ENCODE measurements around the gene GRM7. TPM values are rescaled to one million over a fixed set of nuclear protein-coding genes. Genes with fewer than 3 reads are reported as not detected.

GRM7 gene
- total RNA-seq, 2 donors from 2014 or later: 0.68 to 3.9 TPM

DNA sequence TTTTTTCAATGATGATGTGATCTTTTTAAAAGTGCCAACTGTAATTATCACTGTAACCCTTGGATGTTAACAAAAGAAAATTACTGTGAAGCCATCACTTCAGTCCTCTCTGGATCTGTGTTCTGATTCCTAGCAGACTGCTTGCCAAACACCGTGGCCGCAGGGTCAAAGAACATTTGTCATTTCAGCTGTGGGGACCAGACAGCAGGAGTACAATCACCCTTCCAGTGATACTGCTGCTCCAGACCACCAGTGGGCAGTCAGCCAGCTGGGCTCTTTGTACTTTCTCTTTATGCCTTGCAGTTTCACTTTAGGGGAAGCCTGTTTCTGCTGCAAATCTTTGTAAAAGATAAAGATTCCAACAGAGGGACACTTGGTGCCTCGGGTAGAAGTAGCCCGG, 770.0 kb downstream of the GRM7 start:
- no peaks in the 10 kb centered on the region for H3K27me3 ChIP-seq (replicated peaks; ENCODE audit: insufficient read depth)
- H3K9me3 ChIP-seq: no peaks in the 10 kb centered on the region
- H3K4me3 ChIP-seq: peak overlapping the region; percentile 48
- no peaks in the 10 kb centered on the region for H3K36me3 ChIP-seq
- no peak overlapping the region for H3K27ac ChIP-seq
- TF ChIP-seq, protein P1, sequence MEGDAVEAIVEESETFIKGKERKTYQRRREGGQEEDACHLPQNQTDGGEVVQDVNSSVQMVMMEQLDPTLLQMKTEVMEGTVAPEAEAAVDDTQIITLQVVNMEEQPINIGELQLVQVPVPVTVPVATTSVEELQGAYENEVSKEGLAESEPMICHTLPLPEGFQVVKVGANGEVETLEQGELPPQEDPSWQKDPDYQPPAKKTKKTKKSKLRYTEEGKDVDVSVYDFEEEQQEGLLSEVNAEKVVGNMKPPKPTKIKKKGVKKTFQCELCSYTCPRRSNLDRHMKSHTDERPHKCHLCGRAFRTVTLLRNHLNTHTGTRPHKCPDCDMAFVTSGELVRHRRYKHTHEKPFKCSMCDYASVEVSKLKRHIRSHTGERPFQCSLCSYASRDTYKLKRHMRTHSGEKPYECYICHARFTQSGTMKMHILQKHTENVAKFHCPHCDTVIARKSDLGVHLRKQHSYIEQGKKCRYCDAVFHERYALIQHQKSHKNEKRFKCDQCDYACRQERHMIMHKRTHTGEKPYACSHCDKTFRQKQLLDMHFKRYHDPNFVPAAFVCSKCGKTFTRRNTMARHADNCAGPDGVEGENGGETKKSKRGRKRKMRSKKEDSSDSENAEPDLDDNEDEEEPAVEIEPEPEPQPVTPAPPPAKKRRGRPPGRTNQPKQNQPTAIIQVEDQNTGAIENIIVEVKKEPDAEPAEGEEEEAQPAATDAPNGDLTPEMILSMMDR (IDR thresholded peaks at IDR 0.05): no peak
- no peak for ATAC-seq (ENCODE audit: insufficient number of reproducible peaks, low FRiP score, low read depth)
- DNase-seq (ENCODE audit: low spot score): no peak
- peaks cover 4 to 18% of the 10 kb centered on the region in 2 donors for H3K4me1 ChIP-seq (ENCODE audit: control insufficient read depth in 1 of 2, low read depth in 2 of 2)

DNA sequence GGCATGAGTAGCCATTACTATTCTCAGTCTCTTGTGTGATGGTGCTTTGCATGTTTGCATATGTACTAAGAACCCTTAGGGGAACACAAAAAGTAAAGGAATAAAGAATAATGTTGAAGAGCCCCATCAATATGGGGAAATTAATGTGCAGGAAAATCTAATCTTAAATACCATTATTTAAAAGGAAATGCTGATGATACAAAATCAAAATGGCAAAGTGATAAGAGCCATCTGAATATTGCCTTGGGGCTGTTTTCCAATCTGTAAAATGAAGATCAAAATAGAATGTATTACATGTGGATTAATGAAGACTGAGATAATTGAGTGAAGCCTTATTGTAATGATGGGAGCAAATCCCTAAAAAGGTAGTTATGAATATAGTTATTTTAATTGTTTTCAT, 771.4 kb downstream of the GRM7 start:
- Histone ChIP-seq H3K27me3 (replicated peaks; ENCODE audit: insufficient read depth) (no peaks in the 10 kb centered on the region), H3K4me3 (no peak overlapping the region), H3K9me3 (no peaks in the 10 kb centered on the region), H3K4me1 (ENCODE audit: control insufficient read depth in 1 of 2, low read depth in 2 of 2) (peaks cover 4 to 18% of the 10 kb centered on the region in 2 donors), H3K36me3 (no peaks in the 10 kb centered on the region), H3K27ac (no peak overlapping the region)
- ATAC-seq (ENCODE audit: insufficient number of reproducible peaks, low FRiP score, low read depth) (no peak), DNase-seq (ENCODE audit: low spot score) (no peak)
- TF ChIP-seq, protein P1 (IDR thresholded peaks at IDR 0.05): no peak

DNA sequence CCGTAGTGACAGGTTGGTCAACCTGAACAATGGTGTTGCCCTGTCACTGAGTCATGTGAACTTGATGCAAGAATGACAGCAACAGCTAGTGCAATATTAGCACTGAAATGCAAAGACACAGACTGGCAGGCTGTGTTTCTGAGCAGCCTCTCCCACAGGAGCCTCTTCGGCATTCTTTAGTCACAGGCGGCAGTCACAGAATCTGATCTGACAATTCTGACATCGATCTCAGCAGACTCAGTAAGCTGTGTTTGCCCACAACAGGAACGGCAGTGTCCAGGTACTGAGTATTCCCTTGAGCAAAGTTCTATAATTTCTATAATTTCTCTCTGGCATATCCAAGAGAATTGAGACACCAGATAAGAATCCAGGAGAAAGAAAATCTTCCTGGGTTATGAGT, 776.8 kb downstream of the GRM7 start:
- no peaks in the 10 kb centered on the region for H3K27me3 ChIP-seq (replicated peaks; ENCODE audit: insufficient read depth)
- H3K27ac ChIP-seq: no peak overlapping the region
- no peak for DNase-seq (ENCODE audit: low spot score)
- no peaks in the 10 kb centered on the region for H3K9me3 ChIP-seq
- no peaks in the 10 kb centered on the region for H3K4me1 ChIP-seq (ENCODE audit: control insufficient read depth in 1 of 2, low read depth in 2 of 2)
- TF ChIP-seq, protein P1 (IDR thresholded peaks at IDR 0.05): no peak
- H3K36me3 ChIP-seq: no peaks in the 10 kb centered on the region
- H3K4me3 ChIP-seq: no peak overlapping the region
- ATAC-seq (ENCODE audit: insufficient number of reproducible peaks, low FRiP score, low read depth): no peak

DNA sequence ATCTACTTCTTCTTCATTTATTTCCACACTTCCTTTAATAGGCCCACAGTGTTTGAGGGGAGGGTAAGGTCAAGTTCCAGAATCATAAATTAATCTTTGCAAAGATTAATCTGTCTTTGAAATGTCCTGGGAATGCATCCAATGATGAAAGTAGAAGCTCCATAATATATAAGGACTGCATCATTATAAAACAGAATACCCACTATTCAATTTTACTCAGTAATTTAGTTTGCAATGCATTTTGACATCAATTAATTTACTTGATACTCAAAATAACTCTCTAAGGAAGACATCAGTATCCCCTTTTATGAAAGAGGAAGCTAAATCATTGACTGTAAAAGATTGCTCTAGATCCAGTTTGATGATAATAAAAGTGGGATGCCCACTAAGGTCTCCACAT, 777.2 kb downstream of the GRM7 start:
- Histone ChIP-seq H3K36me3 (no peaks in the 10 kb centered on the region), H3K27ac (no peak overlapping the region), H3K4me1 (ENCODE audit: control insufficient read depth in 1 of 2, low read depth in 2 of 2) (no peaks in the 10 kb centered on the region), H3K4me3 (no peak overlapping the region), H3K27me3 (replicated peaks; ENCODE audit: insufficient read depth) (no peaks in the 10 kb centered on the region), H3K9me3 (no peaks in the 10 kb centered on the region)
- ATAC-seq (ENCODE audit: insufficient number of reproducible peaks, low FRiP score, low read depth) (no peak), DNase-seq (ENCODE audit: low spot score) (no peak)
- TF ChIP-seq, protein P1 (IDR thresholded peaks at IDR 0.05): no peak

DNA sequence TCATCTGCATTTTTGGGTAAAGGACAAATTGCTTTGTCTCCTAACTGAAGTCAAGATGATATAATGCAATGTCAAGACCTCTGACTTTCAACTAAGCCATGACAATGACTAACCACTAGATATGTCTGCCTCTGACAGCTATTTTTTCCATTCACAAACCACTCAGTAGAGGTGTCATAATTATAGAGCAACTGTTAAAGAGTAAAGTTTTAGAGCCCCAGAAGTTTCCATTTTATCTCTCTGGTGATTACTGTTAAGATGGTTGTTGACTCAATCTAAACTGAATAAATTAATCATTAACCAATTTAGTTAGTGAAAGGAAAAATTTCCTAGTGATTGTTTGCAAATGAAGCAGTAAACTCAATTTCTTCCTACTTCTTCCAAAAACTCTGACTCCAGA, 779.9 kb downstream of the GRM7 start:
- H3K4me3 ChIP-seq: no peak overlapping the region
- no peak for DNase-seq (ENCODE audit: low spot score)
- H3K9me3 ChIP-seq: no peaks in the 10 kb centered on the region
- no peaks in the 10 kb centered on the region for H3K27me3 ChIP-seq (replicated peaks; ENCODE audit: insufficient read depth)
- TF ChIP-seq, protein P1 (IDR thresholded peaks at IDR 0.05): no peak
- no peak overlapping the region for H3K27ac ChIP-seq
- no peak for ATAC-seq (ENCODE audit: insufficient number of reproducible peaks, low FRiP score, low read depth)
- H3K36me3 ChIP-seq: no peaks in the 10 kb centered on the region
- no peaks in the 10 kb centered on the region for H3K4me1 ChIP-seq (ENCODE audit: control insufficient read depth in 1 of 2, low read depth in 2 of 2)

All from thoracic aorta (tissue), 2 donors.